Trophoblast cell (in vitro differentiated cells and primary cell): Measurements from ENCODE around the gene ST14.

Source experiments
- DNase-seq, 2 donors: peaks; one replicate each; pipeline ENCODE4 v3.0.0-alpha.2; 2016
- H2AFZ ChIP-seq: 2 replicates; pipeline ENCODE4 v1.6.1; 2013; ENCODE audit warnings: low read length, moderate library complexity, mild to moderate bottlenecking; ENCODE audit not compliant: insufficient read depth, poor library complexity
- H2AK5ac ChIP-seq: 2 replicates; pipeline ENCODE4 v1.6.1; 2013; ENCODE audit warnings: mild to moderate bottlenecking, low read length
- H2BK120ac ChIP-seq: 2 replicates; pipeline ENCODE4 v1.6.1; 2013; ENCODE audit warnings: low read length, mild to moderate bottlenecking, moderate library complexity; ENCODE audit not compliant: insufficient read depth, poor library complexity
- H2BK12ac ChIP-seq: 2 replicates; pipeline ENCODE4 v1.6.1; 2013; ENCODE audit warnings: mild to moderate bottlenecking, low read length, moderate library complexity
- H2BK5ac ChIP-seq: 2 replicates; pipeline ENCODE4 v1.6.1; 2013; ENCODE audit warnings: low read length, low read depth, moderate library complexity, mild to moderate bottlenecking; ENCODE audit not compliant: poor library complexity
- H3K14ac ChIP-seq: 2 replicates; pipeline ENCODE4 v1.6.1; 2013; ENCODE audit warnings: mild to moderate bottlenecking, low read length
- H3K18ac ChIP-seq: 2 replicates; pipeline ENCODE4 v1.6.1; 2013; ENCODE audit warnings: mild to moderate bottlenecking, low read length
- H3K23ac ChIP-seq: 2 replicates; pipeline ENCODE4 v1.6.1; 2013; ENCODE audit warnings: low read length
- H3K27ac ChIP-seq: 2 replicates; pipeline ENCODE4 v1.5.1; 2013; ENCODE audit warnings: low read depth, mild to moderate bottlenecking, inconsistent platforms, low read length, moderate library complexity
- H3K27me3 ChIP-seq: 2 replicates; pipeline ENCODE4 v1.6.1; 2013; ENCODE audit warnings: inconsistent platforms, mild to moderate bottlenecking, low read length, moderate library complexity; ENCODE audit not compliant: insufficient read depth
- H3K36me3 ChIP-seq, 2 experiments: 1 replicate in 1 of 2; 2 replicates in 1 of 2; pipeline ENCODE4 v1.6.1; 2013; ENCODE audit warnings: low read length in 2 of 2, mild to moderate bottlenecking in 2 of 2, moderate library complexity in 1 of 2; ENCODE audit not compliant: insufficient read depth in 2 of 2, control insufficient read depth in 1 of 2
- H3K4ac ChIP-seq: 2 replicates; pipeline ENCODE4 v1.6.1; 2013; ENCODE audit warnings: low read depth, mild to moderate bottlenecking, low read length, moderate library complexity
- H3K4me1 ChIP-seq, 2 experiments: 1 replicate in 1 of 2; 2 replicates in 1 of 2; pipeline ENCODE4 v1.6.1; 2013; ENCODE audit warnings: low read length in 2 of 2, mild to moderate bottlenecking in 2 of 2, moderate library complexity in 1 of 2; ENCODE audit not compliant: insufficient read depth in 2 of 2, control insufficient read depth in 1 of 2
- H3K4me2 ChIP-seq: 2 replicates; pipeline ENCODE4 v1.6.1; 2013; ENCODE audit warnings: inconsistent platforms, mild to moderate bottlenecking, low read length, moderate library complexity
- H3K4me3 ChIP-seq: 2 replicates; pipeline ENCODE4 v1.5.1; 2013; ENCODE audit warnings: mild to moderate bottlenecking, low read depth, low read length, inconsistent platforms
- H3K79me1 ChIP-seq: one replicate; pipeline ENCODE4 v1.6.1; 2013; ENCODE audit warnings: low read length
- H3K79me2 ChIP-seq: 2 replicates; pipeline ENCODE4 v1.6.1; 2013; ENCODE audit warnings: low read length, mild to moderate bottlenecking; ENCODE audit not compliant: control insufficient read depth, insufficient read depth, poor library complexity
- H3K9ac ChIP-seq: 2 replicates; pipeline ENCODE4 v1.6.1; 2013; ENCODE audit warnings: mild to moderate bottlenecking, low read length
- H3K9me3 ChIP-seq: 2 replicates; pipeline ENCODE4 v1.6.1; 2013; ENCODE audit warnings: low read depth, mild to moderate bottlenecking, control low read depth, inconsistent platforms, low read length; ENCODE audit not compliant: insufficient read depth
- H4K12ac ChIP-seq: 2 replicates; pipeline ENCODE4 v1.6.1; 2013; ENCODE audit warnings: low read depth, mild to moderate bottlenecking, low read length, moderate library complexity
- H4K8ac ChIP-seq: 2 replicates; pipeline ENCODE4 v1.6.1; 2013; ENCODE audit warnings: low read depth, mild to moderate bottlenecking, low read length, moderate library complexity
- H4K91ac ChIP-seq: one replicate; pipeline ENCODE4 v1.6.1; 2013; ENCODE audit warnings: low read depth, mild to moderate bottlenecking, low read length, moderate library complexity
- WGBS: extraction: QIAGEN DNeasy Blood & Tissue Kit; methylation state at CpG from one replicate; pipeline ENCODE4 v1.1.7; 2013; ENCODE audit warnings: missing lambda C conversion rate; ENCODE audit not compliant: insufficient read length, insufficient coverage; ENCODE audit errors: extremely low coverage; 5-methylcytosine and 5-hydroxymethylcytosine counted together

Gene ST14

DNA sequence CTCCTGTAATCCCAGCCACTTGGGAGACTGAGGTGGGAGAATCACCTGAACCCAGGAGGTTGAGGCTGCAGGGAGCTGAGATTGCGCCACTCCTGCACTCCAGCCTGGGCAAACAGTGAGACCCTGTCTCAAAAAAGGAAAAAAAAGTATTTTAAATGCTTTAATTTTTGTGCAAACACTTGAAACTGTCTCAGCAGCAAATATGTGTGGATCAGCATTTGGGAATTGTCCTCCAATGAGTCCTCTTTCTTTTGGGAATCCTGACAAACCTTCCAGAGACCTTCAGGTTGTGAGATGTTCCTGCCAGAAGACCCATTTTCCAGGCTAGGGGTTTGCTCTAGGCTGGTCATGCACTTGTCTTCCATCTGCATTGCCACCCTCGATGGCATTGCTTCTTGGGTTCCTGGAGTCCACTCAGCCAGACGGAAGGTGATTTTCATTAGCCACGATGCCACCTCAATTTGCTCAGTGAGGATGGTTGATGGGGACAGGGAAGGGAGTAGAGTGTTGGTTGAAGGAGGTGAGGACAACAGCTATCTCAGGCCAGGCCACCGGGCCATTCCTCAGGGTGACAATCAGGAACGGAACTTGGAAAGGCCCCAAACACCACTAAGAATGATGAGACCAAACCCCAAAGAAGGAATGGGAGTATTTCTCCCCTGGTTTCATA is 55.4 kb downstream of the ST14 start:
- Histone ChIP-seq H2BK5ac (no peak overlapping the region), H3K14ac (no peak overlapping the region), H3K27me3 (no peaks in the 10 kb centered on the region), H2AFZ (no peak overlapping the region), H3K27ac (no peak overlapping the region), H3K4me1 (peaks cover 8 to 12% of the 10 kb centered on the region in 2 experiments), H3K4me2 (no peak overlapping the region), H3K9ac (no peak overlapping the region), H2BK120ac (no peak overlapping the region), H3K79me1 (no peaks in the 10 kb centered on the region), H4K91ac (no peak overlapping the region), H3K79me2 (no peaks in the 10 kb centered on the region), H3K4me3 (no peak overlapping the region), H3K23ac (no peak overlapping the region), H2AK5ac (no peak overlapping the region), H3K9me3 (peaks cover 5% of the 10 kb centered on the region), H4K12ac (no peak overlapping the region), H4K8ac (no peak overlapping the region), H3K4ac (no peak overlapping the region), H2BK12ac (no peak overlapping the region), H3K36me3 (no peaks in the 10 kb centered on the region), H3K18ac (no peak overlapping the region)
- no CpG with 5 or more reads among the region's 6 CpGs for WGBS
- no peak for DNase-seq

DNA sequence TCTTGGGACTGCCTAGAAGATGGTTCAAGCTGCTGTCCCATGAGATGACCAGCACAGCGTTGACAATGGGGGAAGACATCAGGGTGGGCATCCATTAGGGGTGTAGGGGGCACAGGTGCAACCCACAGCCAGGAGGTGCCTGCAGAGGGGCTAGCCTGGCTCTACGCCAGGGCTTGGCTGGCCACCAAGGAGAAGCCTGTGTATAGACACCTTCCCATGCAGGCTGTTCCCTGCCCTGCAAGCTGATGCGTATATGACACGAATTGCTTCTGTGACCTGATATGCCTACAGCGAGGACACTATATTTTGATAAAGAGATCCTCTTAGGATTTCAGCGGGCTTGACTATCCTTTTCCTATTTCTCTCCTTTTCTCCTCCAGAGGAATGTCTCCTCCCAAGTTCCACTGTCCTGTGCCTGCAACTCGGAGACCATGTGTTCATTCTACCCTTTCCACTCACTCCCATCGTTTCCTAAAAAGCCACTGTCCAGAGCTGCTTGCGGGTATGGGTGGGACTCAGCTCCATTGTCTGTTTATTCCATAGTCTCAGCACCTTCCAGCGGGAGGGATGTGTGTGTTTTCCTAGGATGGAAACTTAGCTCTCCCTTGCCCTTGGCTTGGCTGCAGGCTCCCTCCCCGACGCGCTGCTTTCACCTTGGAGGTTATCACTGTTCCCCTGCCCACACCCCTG is 56.1 kb downstream of the ST14 start:
- Histone ChIP-seq H2AK5ac (no peak overlapping the region), H3K4me1 (peaks cover 8 to 12% of the 10 kb centered on the region in 2 experiments), H3K27me3 (no peaks in the 10 kb centered on the region), H3K9me3 (peaks cover 5% of the 10 kb centered on the region), H3K4me3 (no peak overlapping the region), H2BK12ac (no peak overlapping the region), H3K23ac (no peak overlapping the region), H3K27ac (no peak overlapping the region), H4K12ac (no peak overlapping the region), H4K91ac (no peak overlapping the region), H3K4ac (no peak overlapping the region), H3K4me2 (no peak overlapping the region), H4K8ac (no peak overlapping the region), H2AFZ (no peak overlapping the region), H2BK5ac (no peak overlapping the region), H3K36me3 (no peaks in the 10 kb centered on the region), H3K14ac (no peak overlapping the region), H3K18ac (no peak overlapping the region), H3K9ac (no peak overlapping the region), H2BK120ac (no peak overlapping the region), H3K79me1 (no peaks in the 10 kb centered on the region), H3K79me2 (no peaks in the 10 kb centered on the region)
- DNase-seq, result no peak
- no CpG with 5 or more reads among the region's 13 CpGs for WGBS

DNA sequence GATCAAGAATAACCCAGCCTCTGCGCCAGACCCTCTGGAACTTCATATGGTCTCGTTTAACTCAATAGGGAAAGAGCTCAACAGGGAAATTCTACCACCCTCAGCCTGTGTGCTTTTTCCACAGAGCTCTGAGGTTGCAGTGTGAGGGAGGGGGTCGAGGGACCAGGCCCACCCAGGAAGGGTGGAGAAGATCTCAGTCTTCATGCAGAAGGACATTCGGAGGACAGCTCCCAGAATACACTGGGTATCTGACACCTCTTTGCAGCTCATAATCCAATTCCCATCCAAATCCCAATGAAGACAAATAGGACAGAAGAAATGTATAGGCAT is 56.6 kb downstream of the ST14 start:
- Histone ChIP-seq H3K4me2 (no peak overlapping the region), H3K23ac (no peak overlapping the region), H3K27me3 (no peaks in the 10 kb centered on the region), H4K12ac (no peak overlapping the region), H3K9me3 (peaks cover 5% of the 10 kb centered on the region), H3K4me3 (no peak overlapping the region), H2AK5ac (no peak overlapping the region), H2BK12ac (no peak overlapping the region), H3K27ac (no peak overlapping the region), H2BK120ac (no peak overlapping the region), H4K8ac (no peak overlapping the region), H3K18ac (no peak overlapping the region), H3K4ac (no peak overlapping the region), H2BK5ac (no peak overlapping the region), H4K91ac (no peak overlapping the region), H3K79me1 (no peaks in the 10 kb centered on the region), H3K4me1 (peaks cover 8 to 12% of the 10 kb centered on the region in 2 experiments), H3K9ac (no peak overlapping the region), H2AFZ (no peak overlapping the region), H3K79me2 (no peaks in the 10 kb centered on the region), H3K14ac (no peak overlapping the region), H3K36me3 (no peaks in the 10 kb centered on the region)
- WGBS, result no CpG with 5 or more reads among the region's 4 CpGs
- no peak for DNase-seq

DNA sequence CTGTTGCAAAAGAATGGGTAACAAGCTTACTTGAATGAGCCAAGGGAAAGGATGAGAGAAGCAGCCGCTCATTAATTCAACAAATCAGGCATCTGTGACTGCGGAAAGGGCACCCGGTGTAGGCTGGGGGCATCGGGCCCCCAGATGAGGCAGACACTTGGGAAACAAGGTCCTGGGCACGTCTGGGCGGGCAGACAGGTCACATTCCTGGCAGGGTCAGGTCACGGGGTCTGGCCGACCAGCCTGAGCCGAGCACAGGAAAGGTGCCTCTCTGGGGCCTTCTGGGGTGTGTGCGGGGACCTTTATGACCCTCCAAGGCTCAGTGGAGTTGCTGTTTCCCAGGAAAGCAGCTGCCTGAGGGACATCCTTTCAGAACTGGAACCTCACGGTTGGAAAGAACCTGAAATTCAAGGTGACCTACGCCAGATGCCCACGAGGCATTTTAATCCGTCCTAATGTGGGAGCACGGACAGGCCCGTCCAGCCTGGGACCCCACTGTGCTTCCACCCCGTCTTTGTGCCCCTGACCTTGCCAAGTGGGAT is 57.1 kb downstream of the ST14 start:
- H3K4me1 ChIP-seq, result peaks cover 8 to 12% of the 10 kb centered on the region in 2 experiments
- no peak for DNase-seq

More for the DNA sequence above, 57.1 kb downstream of the ST14 start:
- H3K14ac ChIP-seq, result no peak overlapping the region
- H4K91ac ChIP-seq, result no peak overlapping the region
- H2BK120ac ChIP-seq, result no peak overlapping the region
- no peak overlapping the region for H2BK12ac ChIP-seq
- no peaks in the 10 kb centered on the region for H3K79me1 ChIP-seq
- no peak overlapping the region for H4K8ac ChIP-seq
- no peak overlapping the region for H3K23ac ChIP-seq
- no peak overlapping the region for H4K12ac ChIP-seq
- no peaks in the 10 kb centered on the region for H3K79me2 ChIP-seq
- H3K4me2 ChIP-seq, result no peak overlapping the region
- H3K4ac ChIP-seq, result no peak overlapping the region
- H3K18ac ChIP-seq, result no peak overlapping the region
- H2AK5ac ChIP-seq, result no peak overlapping the region
- no CpG with 5 or more reads among the region's 17 CpGs for WGBS
- H2BK5ac ChIP-seq, result no peak overlapping the region
- no peak overlapping the region for H2AFZ ChIP-seq
- H3K36me3 ChIP-seq, result no peaks in the 10 kb centered on the region
- H3K4me3 ChIP-seq, result no peak overlapping the region
- no peak overlapping the region for H3K27ac ChIP-seq
- no peaks in the 10 kb centered on the region for H3K27me3 ChIP-seq
- H3K9me3 ChIP-seq, result peaks cover 5% of the 10 kb centered on the region
- no peak overlapping the region for H3K9ac ChIP-seq
